Loucy (cell line): ENCODE measurements around the gene CPSF4L.
"Not testable (repeated sequence)": the region's sequence is repeated elsewhere in the genome, so short reads cannot be mapped to it uniquely, and the experiment has no call there.

Experiments
- H2AFZ ChIP-seq: fragments of 200-600 bp; sonication (generic); 2 replicates; pipeline ENCODE4 v1.6.0; 2016; ENCODE audit warnings: antibody characterized with exemption, mild to moderate bottlenecking, low read length, moderate library complexity
- H3F3A ChIP-seq: fragments of 200-600 bp; 2 replicates; pipeline ENCODE4 v1.6.0; 2016; ENCODE audit warnings: antibody characterized with exemption, low read depth, mild to moderate bottlenecking
- H3K27me3 ChIP-seq: fragments of 200-600 bp; sonication (generic); 2 replicates; pipeline ENCODE4 v1.6.1; 2014; ENCODE audit warnings: low read length, mild to moderate bottlenecking; ENCODE audit not compliant: insufficient read depth, poor library complexity, severe bottlenecking
- H3K36me3 ChIP-seq: fragments of 200-600 bp; sonication (generic); 2 replicates; pipeline ENCODE4 v1.6.1; 2016; ENCODE audit warnings: low read length; ENCODE audit not compliant: insufficient read depth
- H3K4me1 ChIP-seq: fragments of 200-600 bp; sonication (generic); 2 replicates; pipeline ENCODE4 v1.5.1; 2014; ENCODE audit warnings: low read length, mild to moderate bottlenecking; ENCODE audit not compliant: insufficient read depth, poor library complexity, severe bottlenecking
- H3K4me2 ChIP-seq: fragments of 200-600 bp; sonication (generic); 2 replicates; pipeline ENCODE4 v1.6.0; 2014; ENCODE audit warnings: antibody characterized with exemption, low read length, low read depth, mild to moderate bottlenecking; ENCODE audit not compliant: poor library complexity, severe bottlenecking
- H3K4me3 ChIP-seq: fragments of 200-600 bp; sonication (generic); 2 replicates; pipeline ENCODE4 v1.5.1; 2014; ENCODE audit warnings: low read length, mild to moderate bottlenecking, mixed read lengths; ENCODE audit not compliant: poor library complexity, severe bottlenecking
- H3K79me2 ChIP-seq: fragments of 200-600 bp; sonication (generic); 2 replicates; pipeline ENCODE4 v1.6.1; 2014; ENCODE audit warnings: low read length; ENCODE audit not compliant: insufficient read depth
- H3K9ac ChIP-seq: fragments of 200-600 bp; sonication (generic); 2 replicates; pipeline ENCODE4 v1.6.0; 2014; ENCODE audit warnings: mild to moderate bottlenecking, low read depth, low read length, moderate library complexity; ENCODE audit not compliant: poor library complexity, severe bottlenecking
- H3K9me2 ChIP-seq: fragments of 200-600 bp; sonication (generic); replicated peaks from 2 replicates; pipeline ENCODE4 v1.6.1; 2016; ENCODE audit warnings: low read depth, low read length, mixed read lengths
- H3K9me3 ChIP-seq: fragments of 200-600 bp; sonication (generic); 2 replicates; pipeline ENCODE4 v1.6.1; 2014; ENCODE audit warnings: mild to moderate bottlenecking, antibody characterized with exemption, low read length, low read depth; ENCODE audit not compliant: insufficient read depth
- H4K20me1 ChIP-seq: fragments of 200-600 bp; sonication (generic); 2 replicates; pipeline ENCODE4 v1.6.0; 2014; ENCODE audit warnings: antibody characterized with exemption, low read length, mild to moderate bottlenecking; ENCODE audit not compliant: insufficient read depth, poor library complexity, severe bottlenecking
- CTCF ChIP-seq: fragments of 200-600 bp; sonication (generic); conservative IDR thresholded peaks from 2 replicates; pipeline ENCODE4 v1.5.1; 2014; ENCODE audit warnings: mild to moderate bottlenecking, antibody characterized with exemption, low read length
- EZH2phosphoT487 ChIP-seq: fragments of 200-600 bp; IDR thresholded peaks from 2 replicates; pipeline ENCODE4 v1.6.1; 2018; ENCODE audit warnings: antibody characterized with exemption, mild to moderate bottlenecking, moderate library complexity, borderline replicate concordance

CPSF4L gene

GRCh38 chr17:73266796-73267195, 5.1 kb upstream of the CPSF4L start:
- Histone ChIP-seq H3K27me3 (no peaks in the 10 kb centered on the region), H3F3A (no peaks in the 10 kb centered on the region)

GRCh38 chr17:73265646-73266640, 4.3 kb upstream of the CPSF4L start:
- no peak overlapping the region for H3K9ac ChIP-seq
- no peak overlapping the region for H2AFZ ChIP-seq
- no peaks in the 10 kb centered on the region for H3K27me3 ChIP-seq
- peaks cover 4% of the 10 kb centered on the region; the same call in 1 of the 2 replicates for H3K9me3 ChIP-seq
- H3F3A ChIP-seq = no peaks in the 10 kb centered on the region
- no peaks in the 10 kb centered on the region for H3K9me2 ChIP-seq
- no peaks in the 10 kb centered on the region for H3K79me2 ChIP-seq
- no peak for TF ChIP-seq EZH2phosphoT487
- TF ChIP-seq CTCF = no peak
- H3K4me1 ChIP-seq = no peaks in the 10 kb centered on the region
- H3K36me3 ChIP-seq = no peaks in the 10 kb centered on the region
- no peaks in the 10 kb centered on the region for H4K20me1 ChIP-seq
- no peak overlapping the region for H3K4me2 ChIP-seq
- no peak overlapping the region for H3K4me3 ChIP-seq

More at GRCh38 chr17:73266796-73267195, 5.1 kb upstream of the CPSF4L start:
- no peaks in the 10 kb centered on the region for H3K9me2 ChIP-seq
- no peak overlapping the region for H3K4me3 ChIP-seq
- H4K20me1 ChIP-seq = no peaks in the 10 kb centered on the region
- no peak overlapping the region for H3K9ac ChIP-seq
- no peak overlapping the region for H2AFZ ChIP-seq
- no peaks in the 10 kb centered on the region for H3K4me1 ChIP-seq
- no peak overlapping the region for H3K4me2 ChIP-seq
- H3K9me3 ChIP-seq = peaks cover 4% of the 10 kb centered on the region; the same call in 1 of the 2 replicates
- H3K79me2 ChIP-seq = no peaks in the 10 kb centered on the region
- H3K36me3 ChIP-seq = no peaks in the 10 kb centered on the region
- no peak for TF ChIP-seq EZH2phosphoT487
- no peak for TF ChIP-seq CTCF

GRCh38 chr17:73264448-73264847, 2.8 kb upstream of the CPSF4L start:
- not testable (repeated sequence) for H3K9me3 ChIP-seq, H2AFZ ChIP-seq, H3K4me3 ChIP-seq, H3F3A ChIP-seq, H3K9me2 ChIP-seq, H3K9ac ChIP-seq, H3K4me1 ChIP-seq, H3K4me2 ChIP-seq, H3K36me3 ChIP-seq, H3K27me3 ChIP-seq, H3K79me2 ChIP-seq, H4K20me1 ChIP-seq
